HEK293 (cell line): ENCODE measurements around the gene SIX4.

Source experiments
- YY1 ChIP-seq: fragments of 450-650 bp; formaldehyde crosslinking; IDR thresholded peaks from 2 replicates; pipeline ENCODE4 v1.5.1; 2018; ENCODE audit warnings: missing biosample characterization, missing genetic modification characterization
- ZBTB21 ChIP-seq: fragments of 450-650 bp; formaldehyde crosslinking; IDR thresholded peaks from 2 replicates; pipeline ENCODE4 v1.5.1; 2017; ENCODE audit warnings: missing biosample characterization, missing genetic modification characterization
- ZEB2 ChIP-seq: fragments of 450-650 bp; formaldehyde crosslinking; IDR thresholded peaks from 2 replicates; pipeline ENCODE4 v1.5.1; 2016; ENCODE audit warnings: missing biosample characterization, missing genetic modification characterization
- ZNF248 ChIP-seq: fragments of 450-650 bp; formaldehyde crosslinking; IDR thresholded peaks from 2 replicates; pipeline ENCODE4 v1.5.1; 2017; ENCODE audit warnings: missing biosample characterization, missing genetic modification characterization
- ZNF324 ChIP-seq: fragments of 450-650 bp; formaldehyde crosslinking; IDR thresholded peaks from 2 replicates; pipeline ENCODE4 v1.5.1; 2016; ENCODE audit warnings: missing biosample characterization, missing genetic modification characterization
- ZNF558 ChIP-seq: fragments of 450-650 bp; formaldehyde crosslinking; IDR thresholded peaks from 2 replicates; pipeline ENCODE4 v1.5.1; 2016; ENCODE audit warnings: missing biosample characterization, missing genetic modification characterization
- ZNF624 ChIP-seq: fragments of 450-650 bp; formaldehyde crosslinking; IDR thresholded peaks from 2 replicates; pipeline ENCODE4 v1.5.1; 2017; ENCODE audit warnings: missing biosample characterization, missing genetic modification characterization
- TF ChIP-seq, protein P1 (sequence below): fragments of 450-650 bp; formaldehyde crosslinking; IDR thresholded peaks from 2 replicates; pipeline ENCODE4 v1.5.1; 2016; ENCODE audit warnings: missing biosample characterization, missing genetic modification characterization
- TF ChIP-seq, protein P2 (sequence below): fragments of 450-650 bp; formaldehyde crosslinking; IDR thresholded peaks from 2 replicates; pipeline ENCODE4; 2016; ENCODE audit warnings: missing biosample characterization, missing genetic modification characterization

DNA sequence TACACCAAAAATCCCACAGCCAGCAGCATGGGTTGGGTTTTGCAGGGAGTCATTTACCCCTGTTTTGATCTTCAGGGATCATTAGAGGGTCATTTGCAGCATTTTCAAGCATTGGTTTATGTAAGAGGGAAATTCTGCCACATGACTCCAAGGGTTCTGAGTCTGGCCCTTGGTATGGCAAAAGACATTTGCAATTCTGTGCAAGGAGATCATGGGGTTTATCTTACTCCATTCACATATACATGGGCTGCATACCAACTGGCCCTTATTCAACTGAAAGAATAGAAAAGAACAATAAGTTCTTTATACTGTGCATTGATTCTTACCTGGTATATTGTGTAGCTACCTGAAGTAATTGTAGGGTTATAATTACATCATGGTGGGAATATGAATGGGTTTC, 13.7 kb downstream of the SIX4 start:
- TF ChIP-seq, protein P1, sequence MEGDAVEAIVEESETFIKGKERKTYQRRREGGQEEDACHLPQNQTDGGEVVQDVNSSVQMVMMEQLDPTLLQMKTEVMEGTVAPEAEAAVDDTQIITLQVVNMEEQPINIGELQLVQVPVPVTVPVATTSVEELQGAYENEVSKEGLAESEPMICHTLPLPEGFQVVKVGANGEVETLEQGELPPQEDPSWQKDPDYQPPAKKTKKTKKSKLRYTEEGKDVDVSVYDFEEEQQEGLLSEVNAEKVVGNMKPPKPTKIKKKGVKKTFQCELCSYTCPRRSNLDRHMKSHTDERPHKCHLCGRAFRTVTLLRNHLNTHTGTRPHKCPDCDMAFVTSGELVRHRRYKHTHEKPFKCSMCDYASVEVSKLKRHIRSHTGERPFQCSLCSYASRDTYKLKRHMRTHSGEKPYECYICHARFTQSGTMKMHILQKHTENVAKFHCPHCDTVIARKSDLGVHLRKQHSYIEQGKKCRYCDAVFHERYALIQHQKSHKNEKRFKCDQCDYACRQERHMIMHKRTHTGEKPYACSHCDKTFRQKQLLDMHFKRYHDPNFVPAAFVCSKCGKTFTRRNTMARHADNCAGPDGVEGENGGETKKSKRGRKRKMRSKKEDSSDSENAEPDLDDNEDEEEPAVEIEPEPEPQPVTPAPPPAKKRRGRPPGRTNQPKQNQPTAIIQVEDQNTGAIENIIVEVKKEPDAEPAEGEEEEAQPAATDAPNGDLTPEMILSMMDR (tag by site-specific recombination), result no peak
- TF ChIP-seq ZNF248 (tag by site-specific recombination) (no peak), ZEB2 (tag by site-specific recombination) (no peak), ZNF324 (tag by site-specific recombination) (no peak), ZNF624 (no peak), YY1 (no peak), ZNF558 (tag by site-specific recombination) (no peak), ZBTB21 (tag by site-specific recombination) (no peak)
- TF ChIP-seq, protein P2, sequence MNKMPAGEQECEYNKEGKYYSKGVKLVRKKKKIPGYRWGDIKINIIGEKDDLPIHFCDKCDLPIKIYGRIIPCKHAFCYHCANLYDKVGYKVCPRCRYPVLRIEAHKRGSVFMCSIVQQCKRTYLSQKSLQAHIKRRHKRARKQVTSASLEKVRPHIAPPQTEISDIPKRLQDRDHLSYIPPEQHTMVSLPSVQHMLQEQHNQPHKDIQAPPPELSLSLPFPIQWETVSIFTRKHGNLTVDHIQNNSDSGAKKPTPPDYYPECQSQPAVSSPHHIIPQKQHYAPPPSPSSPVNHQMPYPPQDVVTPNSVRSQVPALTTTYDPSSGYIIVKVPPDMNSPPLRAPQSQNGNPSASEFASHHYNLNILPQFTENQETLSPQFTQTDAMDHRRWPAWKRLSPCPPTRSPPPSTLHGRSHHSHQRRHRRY (tag by site-specific recombination), result no peak
